CMK (cell line): Measurements from ENCODE around the gene PACSIN1.
A peak's percentile ranks its signal among the peaks of the same experiment; 100 is the strongest.

ENCODE experiments used
- DNase-seq: peaks from one replicate; pipeline ENCODE4 v3.0.0-alpha.2; 2010; ENCODE audit warnings: low read depth

PACSIN1 gene

DNA sequence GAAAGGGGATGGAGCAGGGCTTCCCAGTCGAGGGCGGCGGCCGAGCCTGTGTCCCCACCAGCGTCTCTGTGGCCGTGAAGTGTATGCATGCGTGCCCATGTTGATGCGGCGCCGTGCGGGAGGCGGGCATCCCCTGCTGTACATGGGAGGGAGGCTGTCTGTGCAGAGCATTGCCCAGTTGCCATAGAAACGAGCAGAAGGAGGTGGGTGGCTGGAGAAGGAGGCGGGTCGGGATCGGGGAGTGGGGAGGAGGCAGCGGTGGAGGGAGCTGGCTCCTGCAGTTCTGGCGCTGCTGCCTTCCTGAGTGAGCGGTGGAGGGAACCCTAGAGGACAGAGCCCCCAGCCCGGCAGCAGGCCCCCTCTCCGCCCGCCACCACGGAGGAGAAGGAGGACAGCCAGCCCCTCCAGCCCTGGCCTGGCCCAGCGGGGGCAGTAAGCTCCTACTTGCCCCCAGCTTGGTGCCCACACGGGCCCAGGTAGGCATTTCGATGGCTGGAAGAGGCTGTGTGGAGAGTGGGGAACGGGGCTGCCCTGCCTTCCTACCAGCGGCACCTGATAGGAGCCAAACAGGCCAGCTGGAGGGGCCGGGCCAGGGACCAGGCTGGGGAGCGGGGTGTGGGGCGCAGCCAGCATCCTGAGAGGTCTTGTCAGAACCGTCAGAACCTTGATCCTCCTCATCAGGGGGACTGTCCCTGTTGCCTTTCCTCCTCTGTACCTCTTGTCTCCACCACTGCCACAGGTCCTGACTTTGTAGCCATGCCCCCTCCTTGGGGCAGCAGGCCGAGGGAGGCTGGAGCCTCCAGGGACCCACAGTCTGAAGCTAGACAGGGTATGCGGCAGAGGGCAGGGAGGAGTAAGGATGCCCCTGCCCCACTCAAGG is 49.0 kb downstream of the PACSIN1 start:
- DNase-seq, result no peak

DNA sequence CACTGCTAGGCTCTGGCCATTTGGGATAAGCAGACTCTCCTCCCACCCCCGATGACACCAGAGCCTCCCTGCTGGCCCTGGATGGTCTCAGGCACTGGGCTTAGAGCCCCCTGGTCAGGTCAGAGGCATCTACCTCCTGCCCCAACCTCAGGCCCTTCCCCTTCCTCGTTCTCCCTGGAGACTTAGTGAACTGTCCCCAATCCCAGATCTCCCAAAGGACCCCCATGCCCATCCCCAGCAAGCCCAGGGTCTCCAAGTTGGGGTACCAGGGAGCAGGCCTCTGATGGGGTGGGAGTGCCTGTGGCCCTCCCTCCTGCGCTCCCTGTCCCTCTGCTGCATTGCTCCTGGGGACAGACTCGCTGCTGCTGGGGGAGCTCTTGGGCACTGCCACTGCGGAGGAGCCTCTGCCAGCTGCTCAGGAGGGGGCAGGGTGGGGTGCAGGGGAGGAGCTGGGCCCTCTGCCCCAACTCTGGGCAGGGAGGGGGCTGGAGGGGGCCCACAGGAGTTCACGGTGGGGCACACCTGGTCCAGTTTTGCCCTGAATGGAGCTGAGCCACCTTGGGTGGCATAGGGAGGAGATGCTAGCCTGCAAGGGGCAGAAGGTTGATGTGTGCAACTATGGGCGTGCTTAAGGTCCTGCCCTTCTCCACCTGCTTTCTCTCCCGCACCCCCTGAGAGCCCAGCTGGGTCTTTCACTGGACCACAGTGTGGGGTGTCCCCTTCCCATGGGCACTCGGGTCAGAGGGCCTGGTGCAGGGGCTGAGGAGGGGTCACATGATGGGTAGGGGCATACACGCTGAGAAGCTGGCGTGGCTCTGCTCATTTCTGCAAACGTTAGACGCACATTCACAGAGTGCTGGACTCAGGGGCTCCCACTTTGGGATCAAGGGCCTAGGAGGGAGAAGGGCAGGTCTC is 49.9 kb downstream of the PACSIN1 start:
- DNase-seq, result no peak

DNA sequence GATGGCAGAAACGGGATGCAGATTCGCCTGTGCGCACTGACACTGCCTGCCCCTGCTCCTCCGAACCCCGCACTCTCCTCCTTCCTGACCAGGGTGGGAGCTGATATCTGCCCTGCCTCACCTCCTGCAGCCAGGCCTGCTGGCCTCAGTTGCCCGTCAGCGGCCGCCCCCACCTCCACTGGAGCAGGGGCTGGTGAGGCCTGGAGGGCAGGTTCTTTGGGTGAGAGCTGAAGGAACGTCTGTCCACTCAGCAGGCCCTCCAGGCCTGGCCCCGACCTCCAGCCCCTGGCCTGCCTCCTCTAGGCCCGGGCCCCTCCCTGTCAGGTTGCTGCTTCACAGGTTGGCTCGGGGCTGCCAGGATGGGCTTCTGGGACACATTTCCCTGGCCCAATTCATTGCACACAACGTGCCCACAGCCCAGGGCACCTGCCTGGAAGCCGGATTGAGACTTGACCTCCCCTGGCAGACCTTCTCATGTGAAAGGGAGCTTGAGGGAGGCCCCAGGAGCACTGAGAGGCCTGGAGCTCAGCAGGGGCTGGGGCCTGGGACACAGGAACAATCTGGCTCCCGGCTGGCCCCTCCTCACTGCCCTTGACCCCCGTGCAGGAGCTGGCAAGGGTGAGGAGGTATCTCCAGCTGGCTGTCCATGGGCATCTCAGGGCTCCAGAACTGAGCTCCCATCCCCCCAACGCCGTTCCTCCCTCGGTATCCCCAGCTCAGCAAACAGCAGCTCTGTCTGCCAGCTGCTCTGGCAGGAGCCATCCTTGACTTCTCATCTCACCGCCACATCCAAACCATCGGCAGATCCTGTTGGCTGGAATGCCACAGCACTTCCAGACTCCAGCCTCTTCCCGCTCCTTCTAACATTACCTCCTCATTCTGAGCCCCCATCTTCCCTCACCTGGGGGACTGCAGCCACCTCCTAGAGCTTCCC is 50.8 kb downstream of the PACSIN1 start:
- DNase-seq, result no peak

DNA sequence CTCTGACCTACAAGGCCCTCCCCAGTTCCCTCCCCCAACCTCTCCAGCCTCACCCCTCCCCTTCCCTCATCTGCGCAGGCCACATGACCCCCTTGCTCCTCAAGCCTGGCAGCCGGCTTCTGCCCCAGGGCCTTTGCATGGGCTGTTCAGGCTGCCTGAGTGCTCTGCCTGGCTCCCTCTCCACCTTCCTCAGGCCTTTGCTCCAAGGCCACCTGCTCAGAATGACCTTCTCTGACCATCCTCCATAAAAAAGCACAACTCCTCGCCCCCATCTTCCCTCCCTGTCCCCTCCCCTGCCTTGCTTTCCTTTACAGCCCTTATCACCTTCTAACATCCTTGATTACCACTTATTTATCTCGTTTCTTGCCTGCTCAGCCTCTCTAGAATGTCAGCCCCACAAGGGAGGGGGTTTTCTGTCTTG is 51.6 kb downstream of the PACSIN1 start:
- DNase-seq, result no peak

DNA sequence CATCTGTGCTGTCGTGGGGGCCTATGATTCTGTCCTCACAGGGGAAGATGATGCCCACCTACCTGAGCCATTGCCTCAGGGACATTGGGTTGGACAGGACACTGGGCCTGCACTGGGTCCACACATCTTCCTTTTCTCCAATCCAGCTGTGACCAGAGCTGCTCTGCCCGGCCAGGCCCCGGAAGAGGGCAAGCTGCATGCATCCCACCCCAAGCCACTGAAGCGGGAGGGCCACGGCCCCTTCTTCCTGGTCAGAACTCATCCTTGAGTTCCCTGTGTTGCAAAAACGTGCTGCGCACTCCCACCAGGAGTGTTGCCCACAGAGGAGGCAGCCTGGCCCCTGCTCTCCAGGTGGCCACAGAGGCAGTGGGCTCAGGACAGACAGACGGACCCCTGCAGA is 52.1 kb downstream of the PACSIN1 start:
- no peak for DNase-seq

DNA sequence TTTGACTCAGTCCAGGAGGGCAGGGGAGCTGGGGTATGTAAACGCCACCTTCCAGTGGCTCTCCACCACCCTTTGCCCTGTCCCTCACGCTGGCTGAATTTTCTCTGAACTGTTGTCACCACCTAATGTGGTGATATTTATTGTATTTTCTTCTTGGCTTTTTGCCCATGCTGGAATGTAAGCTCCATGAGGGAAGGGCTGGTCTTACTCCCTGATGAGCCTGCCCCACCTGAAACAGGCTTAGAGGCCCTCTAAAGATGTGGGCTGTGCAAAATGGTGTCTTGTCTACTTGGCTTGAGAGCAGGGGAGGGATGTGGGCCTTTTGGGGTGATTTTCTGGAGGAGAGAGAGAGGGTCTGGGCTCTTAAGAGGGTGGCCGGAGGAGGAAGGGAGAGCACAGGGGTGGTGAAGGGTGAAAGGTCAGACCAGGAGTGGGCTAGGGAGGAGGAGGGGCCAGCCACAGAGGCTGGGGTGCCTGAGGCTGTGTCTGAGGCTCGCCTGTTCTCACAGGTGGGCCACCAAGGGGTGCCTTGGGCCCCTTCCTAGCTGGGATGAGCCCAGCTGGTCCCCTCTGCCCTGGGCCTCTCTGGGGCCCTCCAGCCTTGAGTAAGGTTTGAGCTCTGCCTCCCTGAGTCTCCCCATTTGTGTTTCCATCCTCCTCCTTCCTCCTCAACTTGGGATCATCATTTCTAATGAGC is 52.9 kb downstream of the PACSIN1 start:
- no peak for DNase-seq

DNA sequence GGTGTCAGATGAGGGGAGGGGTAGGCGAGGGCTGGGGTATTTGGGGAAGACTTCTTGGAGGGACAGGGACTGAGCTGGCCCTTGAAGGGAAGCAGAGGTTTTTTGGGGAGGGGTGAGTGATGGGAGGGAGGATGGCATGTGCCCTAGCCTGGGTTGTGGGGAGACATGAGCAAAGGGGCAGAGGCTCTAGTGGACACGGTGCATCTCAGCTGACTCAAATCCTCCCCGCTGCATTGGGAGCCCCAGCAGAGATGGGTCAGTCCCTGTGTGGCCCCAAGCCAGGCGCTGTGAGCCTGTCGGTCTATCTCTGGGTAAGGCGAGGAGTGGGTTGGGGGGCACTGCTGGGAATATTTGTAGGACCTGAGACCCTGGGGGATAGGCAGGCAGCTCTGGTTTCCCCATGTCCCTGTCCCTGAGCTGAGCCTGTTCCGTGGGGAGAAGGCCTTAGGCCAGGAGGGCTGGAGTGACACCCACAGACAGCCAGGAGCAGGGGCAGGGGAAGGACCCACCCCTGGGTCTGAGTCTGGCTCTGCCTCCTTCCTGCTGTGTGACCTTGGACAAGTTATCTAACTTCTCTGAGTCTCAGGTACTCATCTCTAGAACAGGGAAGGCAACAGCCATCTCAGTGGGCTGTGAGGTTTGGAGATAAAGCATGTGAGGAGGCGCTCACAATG is 54.2 kb downstream of the PACSIN1 start:
- no peak for DNase-seq

DNA sequence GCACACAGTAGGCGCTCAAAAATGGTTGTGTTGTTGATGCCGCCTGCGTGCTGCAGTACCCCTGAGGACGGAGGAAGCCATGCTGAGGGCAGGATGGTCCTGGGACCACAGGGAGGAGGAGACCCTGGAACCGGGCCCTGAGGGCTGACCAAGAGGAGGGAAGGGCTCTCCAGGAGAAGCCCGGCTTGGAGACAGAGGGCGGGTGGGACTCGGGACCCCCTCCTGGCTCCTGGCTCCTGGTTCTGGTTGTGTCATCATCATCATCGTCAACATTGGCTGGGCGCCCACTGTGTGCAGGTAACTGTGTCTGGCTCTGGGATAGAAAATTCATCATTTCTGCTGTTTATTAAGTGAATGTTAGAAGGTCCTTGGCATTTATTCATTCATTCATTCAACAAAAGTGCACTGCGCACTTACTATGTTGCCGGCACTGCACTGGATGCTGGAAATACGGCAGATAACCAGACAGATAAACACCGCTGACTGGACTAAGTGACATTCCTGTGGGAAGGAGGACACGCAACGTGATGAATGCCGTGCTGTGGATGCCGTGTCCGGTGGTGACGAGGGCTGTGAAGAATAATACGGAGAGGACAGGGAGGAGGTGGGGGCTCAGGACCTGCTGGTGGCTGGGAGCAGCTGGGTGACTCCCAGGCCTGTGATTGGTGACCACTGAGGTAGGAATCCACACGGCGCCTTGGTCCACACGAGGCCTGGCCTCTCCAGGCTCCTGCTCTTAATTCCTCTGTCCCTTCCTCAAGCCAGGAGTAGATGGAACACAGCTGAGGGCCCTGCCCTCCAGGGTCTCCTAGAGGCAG is 55.0 kb downstream of the PACSIN1 start:
- DNase-seq, result no peak

DNA sequence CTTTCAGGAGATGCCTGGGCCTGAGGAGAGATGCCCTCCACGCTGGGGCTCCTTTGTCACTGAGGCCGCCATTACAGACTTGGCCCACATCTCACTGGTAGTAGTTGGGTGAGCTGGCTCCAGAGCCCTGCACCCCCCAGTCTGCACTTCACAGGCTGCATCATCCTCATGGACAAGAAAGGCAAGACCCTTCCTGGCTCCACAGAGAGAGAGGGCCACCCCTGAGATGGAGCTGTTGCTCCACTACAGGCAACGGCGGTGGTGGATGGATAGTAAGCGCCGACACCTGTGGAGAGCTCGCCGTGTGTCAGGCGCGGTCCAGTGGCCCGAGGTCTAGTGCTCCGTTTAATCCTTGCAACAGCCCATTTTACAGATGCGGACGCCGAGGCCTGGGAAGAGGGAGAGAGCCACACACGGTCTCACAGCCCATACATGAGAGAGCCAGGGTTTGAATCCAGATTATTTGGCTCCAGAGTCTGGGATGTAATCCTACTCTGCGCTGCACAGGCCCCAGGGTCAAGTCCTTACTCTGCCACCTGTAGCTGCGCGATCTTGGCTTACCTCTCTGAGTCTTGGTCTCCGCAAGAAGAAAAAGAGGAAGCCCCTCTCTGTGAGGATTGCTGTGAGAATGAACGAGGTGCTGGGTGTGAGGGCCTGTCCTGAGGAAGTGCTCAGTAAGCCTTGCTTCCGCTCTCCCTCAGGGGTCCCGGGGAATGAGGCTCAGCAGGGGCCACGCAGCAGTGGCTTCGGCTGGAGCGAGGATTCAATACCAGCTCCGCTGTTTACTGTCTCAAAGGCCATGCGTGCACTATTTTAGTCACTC is 55.8 kb downstream of the PACSIN1 start:
- DNase-seq, result no peak

DNA sequence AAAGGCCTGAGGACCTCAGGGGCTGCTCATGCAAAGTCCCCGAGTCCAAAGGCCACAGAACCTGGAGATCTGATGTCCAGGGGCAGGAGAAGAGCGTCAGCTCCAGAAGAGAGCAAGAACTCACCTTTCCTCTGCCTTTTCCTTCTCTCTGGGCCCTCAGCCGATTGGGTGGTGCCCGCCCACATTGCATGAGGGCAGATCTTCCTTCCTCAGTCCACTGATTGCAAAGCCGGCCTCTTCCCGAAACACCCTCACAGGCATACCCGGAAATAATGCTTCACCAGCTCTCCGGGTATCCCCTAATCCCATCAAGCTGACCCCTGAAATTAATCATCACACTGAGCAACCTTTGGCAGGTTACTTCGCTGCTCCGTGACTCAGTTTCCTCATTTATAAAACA is 56.9 kb downstream of the PACSIN1 start:
- DNase-seq, result no peak

DNA sequence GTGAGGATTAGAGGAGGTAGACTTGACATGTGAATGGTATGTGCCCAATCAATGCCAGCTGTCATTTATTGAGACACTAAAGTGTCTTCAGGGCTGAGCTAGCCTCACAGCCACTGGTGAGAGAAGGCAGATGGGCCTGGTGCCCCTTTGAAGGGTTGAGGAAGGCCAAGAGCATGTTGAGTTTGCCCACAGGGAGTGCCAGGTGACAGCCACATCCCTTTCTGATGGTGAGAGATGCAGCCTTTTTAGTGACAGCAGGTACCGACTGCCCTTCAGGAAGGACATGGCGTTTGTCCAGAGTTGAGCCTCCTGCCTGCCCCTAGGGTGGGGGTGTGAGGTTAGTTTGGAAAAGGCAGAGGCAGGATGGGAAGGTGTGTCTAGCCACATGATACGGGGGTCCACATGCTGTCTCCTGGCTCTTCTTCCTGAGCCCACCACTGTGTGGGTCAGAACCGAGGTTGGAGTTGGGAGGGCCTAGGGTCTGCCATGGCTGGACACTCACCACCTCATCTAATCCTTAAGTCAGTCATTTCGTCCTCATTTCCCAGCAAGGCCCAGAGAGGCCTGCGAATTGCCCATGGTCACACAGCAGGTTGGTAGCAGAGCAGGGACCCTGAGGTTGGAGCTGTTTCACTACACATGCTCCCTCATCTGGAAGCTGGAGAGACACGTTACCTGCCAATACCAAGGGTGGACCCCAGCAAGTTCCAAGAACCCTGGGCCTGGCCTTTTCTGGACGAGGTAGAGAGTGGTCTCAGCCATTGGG is 57.7 kb downstream of the PACSIN1 start:
- no peak for DNase-seq

DNA sequence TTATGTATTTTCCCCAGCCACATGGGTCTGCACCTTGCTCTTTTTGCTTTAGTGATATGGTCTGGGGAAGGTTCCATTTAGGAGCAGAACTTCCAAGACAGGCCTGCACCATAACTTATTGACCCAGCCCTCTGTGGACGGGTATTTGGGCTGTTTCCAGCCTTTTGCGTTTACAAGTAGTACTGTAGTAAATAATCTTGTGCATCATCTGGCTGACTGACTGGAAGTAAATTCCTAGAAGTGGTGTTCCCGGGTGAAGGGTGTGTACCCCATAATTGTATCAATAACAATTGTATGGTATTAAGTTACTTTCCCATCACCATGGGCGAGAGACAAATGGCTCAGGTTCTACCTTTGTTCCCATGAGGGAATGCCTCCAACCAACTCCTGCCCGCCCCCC is 58.6 kb downstream of the PACSIN1 start:
- no peak for DNase-seq

DNA sequence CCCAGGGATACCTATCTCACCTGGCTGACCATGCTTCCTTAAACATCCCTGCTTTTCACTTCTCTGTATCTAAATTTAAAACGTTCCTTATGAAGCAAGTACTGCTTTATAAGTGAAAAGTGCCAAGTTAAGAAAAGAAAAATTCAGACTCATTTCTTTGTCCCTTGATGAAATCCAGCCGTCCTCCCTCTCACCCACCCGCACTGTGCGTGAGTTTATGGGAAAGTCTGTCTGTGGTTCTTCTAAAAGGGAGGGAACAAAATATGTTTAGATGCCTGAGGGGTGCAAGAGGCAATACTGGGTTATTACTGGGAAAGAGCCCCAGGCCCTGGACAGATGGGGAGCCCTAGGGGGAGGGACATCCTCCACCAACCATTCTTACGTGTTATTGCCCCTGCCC is 59.1 kb downstream of the PACSIN1 start:
- DNase-seq, result no peak

DNA sequence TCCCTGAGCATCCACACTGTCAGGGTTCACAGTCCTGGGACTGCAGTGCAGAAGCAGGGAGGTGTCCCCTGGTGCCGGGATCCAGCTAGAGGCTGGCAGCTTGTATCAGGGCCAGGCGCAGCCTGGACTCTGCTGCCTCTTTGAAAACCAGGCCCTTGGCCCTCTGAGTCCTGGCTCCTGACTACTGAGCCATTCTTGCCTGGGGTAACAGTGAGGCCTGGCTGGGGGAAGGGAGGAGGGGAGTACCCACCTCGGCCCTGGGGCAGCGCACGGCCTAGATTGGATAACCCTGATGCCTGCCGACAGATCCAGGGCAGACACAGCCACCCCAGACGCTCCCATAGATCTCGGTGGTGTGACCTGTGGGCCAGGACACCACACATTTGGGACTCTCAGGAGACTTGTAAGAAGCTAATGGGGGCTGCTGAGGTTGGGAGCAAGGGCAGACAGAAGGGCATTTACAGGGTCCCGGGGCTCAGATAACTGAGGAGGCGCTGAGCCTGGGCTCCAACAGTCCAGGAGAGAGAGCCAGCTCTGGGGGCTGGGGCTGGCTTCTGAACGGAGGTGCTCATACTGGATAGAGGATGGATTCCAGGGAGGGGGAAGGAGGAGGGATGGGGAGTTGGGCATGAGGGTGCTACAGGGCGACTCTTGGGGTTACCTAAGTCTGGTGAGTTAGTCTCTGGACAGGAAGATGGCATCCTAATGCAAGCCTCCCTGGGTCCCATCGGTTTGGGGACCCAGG is 59.7 kb downstream of the PACSIN1 start:
- no peak for DNase-seq

DNA sequence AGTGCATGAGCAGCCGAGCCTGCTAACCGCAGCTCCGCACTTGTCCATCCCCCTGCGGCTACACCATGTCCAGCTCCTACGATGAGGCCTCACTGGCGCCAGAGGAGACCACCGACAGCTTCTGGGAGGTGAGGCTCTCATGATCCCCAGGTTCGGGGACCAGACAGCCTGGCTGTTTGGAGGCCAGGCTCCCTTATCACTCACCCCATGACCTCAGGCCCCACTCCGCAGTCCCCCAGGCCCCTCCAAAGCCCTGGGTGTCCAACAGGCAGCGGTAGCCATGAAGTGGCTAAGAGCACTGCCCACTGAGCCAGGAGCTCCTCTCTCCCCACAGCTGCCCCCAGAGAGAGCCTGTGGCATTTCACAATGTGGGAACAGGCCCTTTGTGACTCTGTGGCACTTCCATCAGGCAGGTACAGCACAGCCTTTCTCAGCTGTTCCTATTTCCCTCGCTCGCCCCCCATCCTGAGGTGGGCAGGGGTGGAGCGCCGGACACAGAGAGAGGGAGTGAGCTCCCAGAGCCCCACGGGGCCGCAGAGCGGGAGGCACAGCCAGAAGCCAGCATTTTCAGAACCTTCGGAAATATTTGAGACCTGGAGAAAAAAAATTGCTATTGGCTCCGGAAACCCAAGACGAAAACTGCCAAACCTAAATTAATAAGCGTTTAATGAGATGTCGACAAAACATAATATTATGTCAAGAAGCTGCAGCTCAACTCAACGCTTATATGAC is 60.5 kb downstream of the PACSIN1 start:
- no peak for DNase-seq

DNA sequence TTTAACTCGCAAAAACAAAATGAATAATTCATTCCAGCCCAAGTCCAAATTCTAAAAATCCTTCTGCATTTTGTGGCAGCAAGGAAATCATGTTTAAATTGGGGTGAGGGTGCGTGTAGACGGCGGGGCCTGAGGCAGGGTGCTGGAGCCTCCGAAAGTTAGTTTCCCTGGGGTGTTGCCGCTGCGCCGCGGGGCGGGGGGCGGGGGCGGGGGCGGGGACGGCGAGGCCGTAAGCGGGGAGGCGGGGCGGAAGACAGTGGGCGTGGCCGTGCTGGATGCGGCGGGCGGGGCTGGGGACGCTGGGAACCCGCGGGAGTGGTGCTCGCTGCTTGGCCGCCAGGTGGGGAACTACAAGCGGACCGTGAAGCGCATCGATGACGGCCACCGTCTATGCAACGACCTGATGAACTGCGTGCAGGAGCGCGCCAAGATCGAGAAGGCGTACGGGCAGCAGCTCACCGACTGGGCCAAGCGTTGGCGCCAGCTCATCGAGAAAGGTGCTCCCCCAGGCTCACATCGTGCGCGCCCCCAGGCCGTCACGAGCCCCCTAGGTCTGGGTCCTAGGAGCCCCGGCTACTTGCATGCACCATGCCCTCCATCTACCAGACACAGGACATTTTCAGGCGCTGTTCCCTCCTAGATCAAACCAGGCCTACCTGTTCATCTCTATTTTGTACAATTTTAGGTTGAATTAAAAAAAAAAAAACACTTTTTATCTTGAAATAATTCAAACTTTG is 61.3 kb downstream of the PACSIN1 start:
- peak; percentile 78 for DNase-seq
